ENCODE measurements around the gene SNRNP70.

- TF ChIP-seq, protein P1, sequence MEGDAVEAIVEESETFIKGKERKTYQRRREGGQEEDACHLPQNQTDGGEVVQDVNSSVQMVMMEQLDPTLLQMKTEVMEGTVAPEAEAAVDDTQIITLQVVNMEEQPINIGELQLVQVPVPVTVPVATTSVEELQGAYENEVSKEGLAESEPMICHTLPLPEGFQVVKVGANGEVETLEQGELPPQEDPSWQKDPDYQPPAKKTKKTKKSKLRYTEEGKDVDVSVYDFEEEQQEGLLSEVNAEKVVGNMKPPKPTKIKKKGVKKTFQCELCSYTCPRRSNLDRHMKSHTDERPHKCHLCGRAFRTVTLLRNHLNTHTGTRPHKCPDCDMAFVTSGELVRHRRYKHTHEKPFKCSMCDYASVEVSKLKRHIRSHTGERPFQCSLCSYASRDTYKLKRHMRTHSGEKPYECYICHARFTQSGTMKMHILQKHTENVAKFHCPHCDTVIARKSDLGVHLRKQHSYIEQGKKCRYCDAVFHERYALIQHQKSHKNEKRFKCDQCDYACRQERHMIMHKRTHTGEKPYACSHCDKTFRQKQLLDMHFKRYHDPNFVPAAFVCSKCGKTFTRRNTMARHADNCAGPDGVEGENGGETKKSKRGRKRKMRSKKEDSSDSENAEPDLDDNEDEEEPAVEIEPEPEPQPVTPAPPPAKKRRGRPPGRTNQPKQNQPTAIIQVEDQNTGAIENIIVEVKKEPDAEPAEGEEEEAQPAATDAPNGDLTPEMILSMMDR (IDR thresholded peaks at IDR 0.05) = no peak
- TF ChIP-seq POLR2A (IDR thresholded peaks at IDR 0.05) = no peak
Observed at GRCh38 chr19:49101160-49101559, 15.9 kb downstream of the SNRNP70 start.
